Measurements from ENCODE around the gene LSAMP.

DNA sequence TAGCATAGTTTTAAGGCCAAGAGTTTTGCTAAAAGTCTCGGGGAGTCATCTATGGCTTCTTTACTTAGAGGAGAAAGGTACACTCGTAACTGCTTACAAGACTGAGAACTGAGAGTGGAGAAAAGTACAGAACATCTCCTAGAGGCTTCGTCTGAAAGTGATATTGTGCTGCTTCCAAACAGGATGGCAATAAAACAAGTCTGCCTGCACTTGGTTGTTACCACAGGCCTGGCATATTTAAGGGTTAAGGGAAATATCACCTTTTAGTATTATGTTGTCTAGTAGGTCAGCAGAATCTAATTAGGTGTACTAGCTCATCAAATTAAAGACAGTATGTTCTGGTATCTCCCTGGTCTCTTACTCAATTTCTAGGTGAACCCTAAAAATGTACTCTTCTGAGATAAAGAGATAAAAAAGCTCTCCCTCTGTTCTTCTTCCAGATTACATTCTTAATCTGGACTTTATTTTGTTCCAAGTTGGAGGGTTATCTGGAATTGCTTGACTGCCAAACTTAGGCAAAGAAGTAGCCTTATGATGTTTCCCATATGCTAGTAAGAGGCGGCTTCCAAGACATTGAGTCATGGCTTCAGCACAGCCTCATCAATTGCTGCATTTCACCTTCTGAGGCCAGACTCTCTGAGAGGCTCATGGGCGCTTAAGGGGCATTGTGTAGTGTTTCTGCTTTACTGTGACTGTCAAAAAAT lies 181.3 kb downstream of the LSAMP start:
- TF ChIP-seq, protein P1, sequence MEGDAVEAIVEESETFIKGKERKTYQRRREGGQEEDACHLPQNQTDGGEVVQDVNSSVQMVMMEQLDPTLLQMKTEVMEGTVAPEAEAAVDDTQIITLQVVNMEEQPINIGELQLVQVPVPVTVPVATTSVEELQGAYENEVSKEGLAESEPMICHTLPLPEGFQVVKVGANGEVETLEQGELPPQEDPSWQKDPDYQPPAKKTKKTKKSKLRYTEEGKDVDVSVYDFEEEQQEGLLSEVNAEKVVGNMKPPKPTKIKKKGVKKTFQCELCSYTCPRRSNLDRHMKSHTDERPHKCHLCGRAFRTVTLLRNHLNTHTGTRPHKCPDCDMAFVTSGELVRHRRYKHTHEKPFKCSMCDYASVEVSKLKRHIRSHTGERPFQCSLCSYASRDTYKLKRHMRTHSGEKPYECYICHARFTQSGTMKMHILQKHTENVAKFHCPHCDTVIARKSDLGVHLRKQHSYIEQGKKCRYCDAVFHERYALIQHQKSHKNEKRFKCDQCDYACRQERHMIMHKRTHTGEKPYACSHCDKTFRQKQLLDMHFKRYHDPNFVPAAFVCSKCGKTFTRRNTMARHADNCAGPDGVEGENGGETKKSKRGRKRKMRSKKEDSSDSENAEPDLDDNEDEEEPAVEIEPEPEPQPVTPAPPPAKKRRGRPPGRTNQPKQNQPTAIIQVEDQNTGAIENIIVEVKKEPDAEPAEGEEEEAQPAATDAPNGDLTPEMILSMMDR (IDR thresholded peaks at IDR 0.05), result no peak
- no peak for TF ChIP-seq POLR2A (IDR thresholded peaks at IDR 0.05)
